SU-DHL-6 (cell line): ENCODE results near the gene C3orf33.

Experiments
- H2AFZ ChIP-seq: fragments of 200-600 bp; sonication (generic); 2 replicates; pipeline ENCODE4 v1.6.1; 2014; ENCODE audit warnings: low read depth, mild to moderate bottlenecking, moderate library complexity, mixed read lengths, antibody characterized with exemption, low read length; ENCODE audit not compliant: severe bottlenecking
- H3F3A ChIP-seq: fragments of 200-600 bp; shearing (Covaris generic); 2 replicates; pipeline ENCODE4 v1.6.0; 2016; ENCODE audit warnings: antibody characterized with exemption, mild to moderate bottlenecking; ENCODE audit not compliant: insufficient read depth
- H3K27ac ChIP-seq: fragments of 200-600 bp; sonication (generic); 2 replicates; pipeline ENCODE4 v1.5.1; 2016; ENCODE audit warnings: low read depth, mild to moderate bottlenecking, low read length, moderate library complexity, mixed read lengths
- H3K27me3 ChIP-seq: fragments of 200-600 bp; sonication (generic), shearing (Covaris generic); 2 replicates; pipeline ENCODE4 v1.6.0; 2014; ENCODE audit warnings: mild to moderate bottlenecking, low read length
- H3K36me3 ChIP-seq: fragments of 200-600 bp; sonication (generic); 2 replicates; pipeline ENCODE4 v1.6.1; 2014; ENCODE audit warnings: mild to moderate bottlenecking, low read length, mixed read lengths
- H3K4me2 ChIP-seq: fragments of 300-600, 200-600 bp; shearing (Covaris generic), sonication (generic); 2 replicates; pipeline ENCODE4 v1.6.0; 2014; ENCODE audit warnings: low read length, low read depth, mild to moderate bottlenecking; ENCODE audit not compliant: poor library complexity, severe bottlenecking
- H3K4me3 ChIP-seq: fragments of 200-600 bp; sonication (generic); 2 replicates; pipeline ENCODE4 v1.5.1; 2014; ENCODE audit warnings: antibody characterized with exemption, low read length, mild to moderate bottlenecking, mixed read lengths; ENCODE audit not compliant: insufficient read depth, poor library complexity, severe bottlenecking
- H3K79me2 ChIP-seq: fragments of 200-600 bp; sonication (generic); 2 replicates; pipeline ENCODE4 v1.6.1; 2014; ENCODE audit warnings: mild to moderate bottlenecking, low read length, moderate library complexity; ENCODE audit not compliant: insufficient read depth
- H3K9ac ChIP-seq: fragments of 200-600 bp; sonication (generic); 2 replicates; pipeline ENCODE4 v1.7.0; 2014; ENCODE audit warnings: mild to moderate bottlenecking, low read length
- H3K9me2 ChIP-seq: fragments of 200-600 bp; sonication (generic); replicated peaks from 2 replicates; pipeline ENCODE4 v1.6.1; 2014; ENCODE audit warnings: low read length; ENCODE audit not compliant: insufficient read depth
- H3K9me3 ChIP-seq: fragments of 200-600 bp; sonication (generic); 2 replicates; pipeline ENCODE4 v1.6.1; 2014; ENCODE audit warnings: low read length, mixed read lengths; ENCODE audit not compliant: insufficient read depth
- H4K20me1 ChIP-seq: fragments of 200-600 bp; sonication (generic); 2 replicates; pipeline ENCODE4 v1.6.1; 2014; ENCODE audit warnings: low read depth, mild to moderate bottlenecking, antibody characterized with exemption, low read length, moderate library complexity, mixed read lengths
- EZH2phosphoT487 ChIP-seq: fragments of 200-600 bp; sonication (generic), shearing (Covaris generic); conservative IDR thresholded peaks from 2 replicates; pipeline ENCODE4 v1.6.1; 2018; ENCODE audit warnings: mild to moderate bottlenecking, antibody characterized with exemption, low read length, moderate library complexity, mixed read lengths
- TF ChIP-seq, protein P1 (sequence below): fragments of 200-600 bp; sonication (generic); IDR thresholded peaks from one replicate; pipeline ENCODE4 v1.5.1; 2017; ENCODE audit warnings: antibody characterized with exemption, mild to moderate bottlenecking, low read length, moderate library complexity; ENCODE audit not compliant: insufficient read depth, poor library complexity, severe bottlenecking

C3orf33 gene

GRCh38 chr3:155757577-155757976 is 48.5 kb downstream of the C3orf33 start:
- Histone ChIP-seq H2AFZ (no peak overlapping the region), H3K36me3 (no peaks in the 10 kb centered on the region), H3K27me3 (no peaks in the 10 kb centered on the region), H3K9me3 (no peaks in the 10 kb centered on the region), H3F3A (no peaks in the 10 kb centered on the region), H3K9me2 (no peaks in the 10 kb centered on the region), H3K4me2 (no peak overlapping the region), H3K9ac (no peak overlapping the region), H4K20me1 (no peaks in the 10 kb centered on the region), H3K79me2 (no peaks in the 10 kb centered on the region), H3K4me3 (no peak overlapping the region), H3K27ac (no peak overlapping the region)
- TF ChIP-seq, protein P1, sequence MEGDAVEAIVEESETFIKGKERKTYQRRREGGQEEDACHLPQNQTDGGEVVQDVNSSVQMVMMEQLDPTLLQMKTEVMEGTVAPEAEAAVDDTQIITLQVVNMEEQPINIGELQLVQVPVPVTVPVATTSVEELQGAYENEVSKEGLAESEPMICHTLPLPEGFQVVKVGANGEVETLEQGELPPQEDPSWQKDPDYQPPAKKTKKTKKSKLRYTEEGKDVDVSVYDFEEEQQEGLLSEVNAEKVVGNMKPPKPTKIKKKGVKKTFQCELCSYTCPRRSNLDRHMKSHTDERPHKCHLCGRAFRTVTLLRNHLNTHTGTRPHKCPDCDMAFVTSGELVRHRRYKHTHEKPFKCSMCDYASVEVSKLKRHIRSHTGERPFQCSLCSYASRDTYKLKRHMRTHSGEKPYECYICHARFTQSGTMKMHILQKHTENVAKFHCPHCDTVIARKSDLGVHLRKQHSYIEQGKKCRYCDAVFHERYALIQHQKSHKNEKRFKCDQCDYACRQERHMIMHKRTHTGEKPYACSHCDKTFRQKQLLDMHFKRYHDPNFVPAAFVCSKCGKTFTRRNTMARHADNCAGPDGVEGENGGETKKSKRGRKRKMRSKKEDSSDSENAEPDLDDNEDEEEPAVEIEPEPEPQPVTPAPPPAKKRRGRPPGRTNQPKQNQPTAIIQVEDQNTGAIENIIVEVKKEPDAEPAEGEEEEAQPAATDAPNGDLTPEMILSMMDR: no peak
- TF ChIP-seq EZH2phosphoT487: no peak

GRCh38 chr3:155753038-155753639 is 52.9 kb downstream of the C3orf33 start:
- Histone ChIP-seq H3K79me2 (no peaks in the 10 kb centered on the region), H4K20me1 (no peaks in the 10 kb centered on the region), H3K27ac (no peak overlapping the region), H3K4me3 (no peak overlapping the region), H2AFZ (no peak overlapping the region), H3K4me2 (no peak overlapping the region), H3K9me2 (no peaks in the 10 kb centered on the region), H3K36me3 (no peaks in the 10 kb centered on the region), H3K27me3 (no peaks in the 10 kb centered on the region), H3F3A (no peaks in the 10 kb centered on the region), H3K9ac (no peak overlapping the region), H3K9me3 (no peaks in the 10 kb centered on the region)
- TF ChIP-seq EZH2phosphoT487: no peak
- TF ChIP-seq, protein P1: peak; percentile 35

GRCh38 chr3:155748611-155749365 is 57.3 kb downstream of the C3orf33 start:
- Histone ChIP-seq H3K27ac (no peak overlapping the region), H3K9me2 (no peaks in the 10 kb centered on the region), H3K9ac (no peak overlapping the region), H3K4me3 (no peak overlapping the region), H3K27me3 (no peaks in the 10 kb centered on the region), H3K79me2 (no peaks in the 10 kb centered on the region), H3K9me3 (no peaks in the 10 kb centered on the region), H2AFZ (no peak overlapping the region), H3F3A (no peaks in the 10 kb centered on the region), H3K36me3 (no peaks in the 10 kb centered on the region), H3K4me2 (no peak overlapping the region), H4K20me1 (no peaks in the 10 kb centered on the region)
- TF ChIP-seq EZH2phosphoT487: no peak
- TF ChIP-seq, protein P1: no peak
